NCI-H146 treated with DMSO at 0.1 percent for 48 hours (cell line): ENCODE data around the gene MEIS1.
"Not testable (repeated sequence)": the region's sequence is repeated elsewhere in the genome, so short reads cannot be mapped to it uniquely, and the experiment has no call there.

Source experiments
- DNase-seq: peaks from one replicate; lab custom pipeline; 2025; ENCODE audit not compliant: unreplicated experiment; lab: John Stamatoyannopoulos, UW

Gene MEIS1

GRCh38 chr2:66466433-66466832, 31.5 kb downstream of the MEIS1 start:
- DNase-seq: no peak

DNA sequence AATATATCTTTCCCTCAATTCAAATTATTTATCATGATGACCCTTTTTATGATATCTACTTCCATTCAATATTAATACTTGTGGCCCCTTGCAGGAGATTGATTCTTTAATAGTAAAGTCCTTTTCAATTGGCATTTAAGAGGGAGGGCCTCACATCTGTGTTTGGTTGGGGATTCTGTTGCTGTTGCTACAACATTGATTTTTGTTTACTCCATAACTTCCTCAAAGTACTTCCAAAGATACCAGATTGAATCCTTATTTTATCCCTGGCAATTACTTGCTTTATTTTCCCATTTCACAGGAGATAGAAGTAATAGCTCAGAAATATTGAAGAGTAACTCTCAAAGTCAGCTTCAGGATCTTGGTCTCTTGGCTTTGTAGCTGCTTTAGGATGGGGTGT, 32.8 kb downstream of the MEIS1 start:
- DNase-seq: no peak

GRCh38 chr2:66469214-66469902, 34.4 kb downstream of the MEIS1 start:
- no peak for DNase-seq

- DNase-seq: peak; percentile 50
These were observed 35.3 kb downstream of the MEIS1 start for GRCh38 chr2:66470199-66470598.

DNA sequence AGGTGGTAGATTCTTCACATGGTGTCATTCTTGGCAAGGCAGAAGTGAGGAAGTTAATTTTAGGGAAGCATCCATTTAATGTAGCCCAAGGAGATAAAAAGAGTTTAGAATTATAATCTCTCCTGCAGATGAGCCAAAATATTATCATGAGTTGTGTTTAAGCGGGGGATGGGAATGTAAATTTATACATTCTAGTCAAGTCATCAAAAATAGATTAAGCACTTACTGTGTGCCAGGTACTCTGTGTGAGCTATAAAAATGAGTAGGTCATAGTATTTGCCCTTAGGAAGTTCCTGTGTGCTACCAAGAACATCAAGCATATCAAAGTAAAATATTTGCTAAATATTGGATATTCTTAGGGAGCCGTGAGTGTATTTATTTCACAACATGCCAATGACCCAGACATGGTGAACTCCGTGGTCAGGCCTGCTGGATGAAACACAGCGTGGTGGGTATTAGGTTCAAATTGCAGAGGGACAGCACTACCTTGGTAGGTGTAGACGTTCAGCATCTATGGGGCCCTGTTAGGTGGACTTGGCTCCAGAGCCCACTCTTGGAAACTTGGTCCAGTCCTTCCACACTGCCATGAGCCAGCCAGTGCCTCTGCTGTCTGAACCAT, 37.4 kb downstream of the MEIS1 start:
- DNase-seq: no peak

- DNase-seq: no peak
These were observed 42.4 kb downstream of the MEIS1 start for GRCh38 chr2:66477135-66477842.

DNA sequence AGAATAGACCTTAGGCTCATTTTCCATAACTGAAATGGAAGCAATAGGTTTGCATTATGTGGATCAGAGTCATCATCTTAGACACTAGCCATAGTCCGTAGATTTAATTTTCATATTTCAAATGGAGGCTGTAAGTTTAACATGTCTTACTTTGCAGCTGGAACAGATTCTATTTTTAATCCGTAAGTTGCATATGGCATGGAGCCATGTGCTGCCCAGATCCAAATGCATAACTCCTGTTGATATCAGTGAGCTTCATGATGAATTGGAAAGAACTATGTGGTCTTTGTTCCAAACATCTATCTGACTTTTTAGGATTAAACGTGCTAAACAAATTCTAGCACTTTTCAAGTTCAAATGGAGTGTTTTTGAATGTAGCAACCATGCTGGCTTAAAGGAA, 43.4 kb downstream of the MEIS1 start:
- no peak for DNase-seq

DNA sequence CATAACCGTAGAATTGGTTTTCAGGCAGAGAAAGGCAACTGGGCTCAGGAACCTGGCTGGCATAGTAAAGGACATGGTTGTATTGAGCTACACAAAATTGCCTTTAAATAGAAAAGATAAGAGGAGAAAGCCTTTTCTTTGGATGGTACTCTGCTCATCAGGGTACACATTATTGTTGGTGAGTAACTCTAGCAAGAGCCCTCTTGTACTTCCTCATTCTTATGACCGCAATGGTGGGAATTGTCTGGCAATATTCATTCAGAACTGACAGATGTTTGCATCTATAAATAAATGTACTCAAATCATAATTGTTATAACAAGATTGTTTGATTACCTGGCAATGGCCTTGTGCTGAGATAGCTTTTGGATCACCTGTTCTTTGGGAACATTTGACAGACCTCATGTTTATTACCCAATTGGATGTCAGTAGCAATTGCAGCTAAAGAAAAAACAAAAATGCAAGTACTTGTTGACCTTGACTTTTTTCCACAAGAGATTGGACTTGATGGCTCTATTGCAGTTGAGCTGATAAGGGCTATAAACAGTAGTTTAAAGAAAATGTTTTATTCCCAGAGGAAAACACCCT, 43.9 kb downstream of the MEIS1 start:
- DNase-seq: no peak

DNA sequence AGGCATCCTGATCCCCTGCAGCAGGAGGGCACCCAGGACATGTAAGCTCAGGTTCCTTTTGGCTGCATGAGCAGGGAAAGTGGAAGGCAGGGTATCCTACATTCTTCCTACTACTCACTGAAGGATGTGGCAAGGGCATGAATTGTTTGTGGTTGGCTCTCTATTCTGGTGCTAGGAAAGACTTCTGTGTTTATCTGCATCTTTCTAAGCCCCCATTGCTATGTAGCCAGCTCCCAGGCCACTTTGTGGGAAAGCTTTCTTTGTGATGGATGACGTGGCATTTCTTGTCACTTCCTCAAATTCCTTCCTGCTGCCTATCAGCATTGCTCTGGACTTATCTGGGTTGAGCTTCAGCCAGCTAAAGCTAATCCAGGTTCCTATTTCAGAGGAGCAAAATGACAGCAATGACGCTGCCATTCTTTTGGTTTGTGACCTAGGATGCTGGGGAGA, 46.2 kb downstream of the MEIS1 start:
- no peak for DNase-seq

GRCh38 chr2:66485252-66485651, 50.3 kb downstream of the MEIS1 start:
- DNase-seq: not testable (repeated sequence)

GRCh38 chr2:66488946-66489345, 54.0 kb downstream of the MEIS1 start:
- DNase-seq: peak; percentile 56

- peak; percentile 80 for DNase-seq
These were observed 54.5 kb downstream of the MEIS1 start for GRCh38 chr2:66489436-66489835.

GRCh38 chr2:66490588-66491001, 55.7 kb downstream of the MEIS1 start:
- DNase-seq: peak; percentile 29

- DNase-seq: no peak
These were observed 59.8 kb downstream of the MEIS1 start for GRCh38 chr2:66494708-66495107.

DNA sequence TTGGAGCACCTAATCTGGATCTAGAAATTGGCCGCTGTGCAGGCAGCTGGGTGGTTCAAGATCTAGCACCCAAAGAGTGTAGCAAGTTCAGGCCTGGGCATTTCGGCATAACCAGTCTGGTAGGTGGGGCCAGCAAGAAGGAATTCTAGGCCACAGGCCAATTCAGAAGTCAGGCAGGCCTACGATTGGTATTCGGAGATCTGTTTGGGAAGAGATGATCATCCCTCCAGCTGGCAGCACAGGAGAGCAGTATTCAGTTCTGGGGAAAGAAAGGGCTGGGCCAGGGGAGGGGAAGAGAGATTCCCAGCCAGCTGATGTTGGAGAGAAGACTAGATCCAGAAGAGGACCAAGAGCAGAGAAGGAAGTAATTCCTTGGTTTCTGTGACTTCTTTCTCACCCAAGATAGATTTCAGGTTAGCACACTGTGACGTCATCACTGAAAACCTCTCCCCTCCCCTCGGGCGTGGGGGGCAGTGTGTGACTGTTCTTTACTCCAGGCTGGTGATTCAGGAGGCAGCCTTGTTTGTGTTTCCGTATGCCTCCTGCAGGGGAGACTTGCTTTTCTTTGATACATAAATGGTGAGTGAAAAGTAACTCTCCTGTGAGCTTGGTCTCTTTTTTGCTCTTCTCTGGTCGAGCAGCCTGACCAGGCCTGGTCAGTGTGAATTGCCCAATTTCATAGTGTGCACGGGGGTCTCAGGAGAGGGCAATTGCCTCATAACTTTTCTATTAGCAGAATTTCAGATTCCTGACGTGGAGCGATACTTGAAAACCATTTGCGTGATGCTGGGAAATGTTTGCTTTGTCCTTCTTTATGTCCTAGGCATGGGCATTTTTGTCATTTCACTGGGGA, 61.1 kb downstream of the MEIS1 start:
- no peak for DNase-seq

- no peak for DNase-seq
These were observed 61.9 kb downstream of the MEIS1 start for GRCh38 chr2:66496670-66497420.

DNA sequence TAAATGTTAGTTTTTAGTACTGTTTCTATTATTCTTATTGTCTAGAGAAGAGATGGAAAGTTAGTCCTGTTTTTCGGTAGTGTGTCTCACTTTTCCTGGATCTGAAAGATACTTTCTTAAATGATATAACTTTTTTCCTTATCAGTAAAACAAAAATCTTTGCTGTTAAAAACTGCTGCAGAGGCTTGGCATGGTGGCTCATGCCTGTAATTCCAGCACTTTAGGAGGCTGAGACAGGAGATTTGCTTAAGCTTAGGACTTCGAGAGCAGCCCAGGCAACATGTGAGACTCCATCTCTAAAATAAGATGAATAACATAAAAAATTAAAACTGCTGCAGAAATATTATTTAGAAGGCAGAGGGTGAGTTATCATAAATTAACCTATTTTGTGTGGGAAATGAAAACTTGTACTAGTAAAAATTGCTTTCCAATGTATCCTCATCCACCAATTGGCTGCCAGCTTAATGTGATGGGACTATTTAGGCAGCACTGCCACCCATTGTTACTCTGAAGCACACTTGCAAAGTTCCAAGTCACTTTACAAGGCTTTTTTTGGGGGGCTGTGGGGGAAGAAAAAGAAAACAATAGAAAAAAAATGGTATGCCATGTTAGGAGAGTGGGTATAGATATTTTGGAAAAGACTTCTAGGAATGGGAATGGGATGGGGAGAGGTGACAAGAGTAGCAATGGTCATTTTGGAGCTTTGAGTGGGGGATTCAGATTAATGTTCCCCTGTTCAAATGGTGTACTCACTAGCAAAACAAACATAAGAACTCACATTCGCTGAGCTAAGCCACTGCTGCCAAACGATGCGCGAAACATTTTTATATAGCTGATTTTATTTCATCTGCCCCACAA, 62.7 kb downstream of the MEIS1 start:
- no peak for DNase-seq

- no peak for DNase-seq
These were observed 63.5 kb downstream of the MEIS1 start for GRCh38 chr2:66498289-66498975.

DNA sequence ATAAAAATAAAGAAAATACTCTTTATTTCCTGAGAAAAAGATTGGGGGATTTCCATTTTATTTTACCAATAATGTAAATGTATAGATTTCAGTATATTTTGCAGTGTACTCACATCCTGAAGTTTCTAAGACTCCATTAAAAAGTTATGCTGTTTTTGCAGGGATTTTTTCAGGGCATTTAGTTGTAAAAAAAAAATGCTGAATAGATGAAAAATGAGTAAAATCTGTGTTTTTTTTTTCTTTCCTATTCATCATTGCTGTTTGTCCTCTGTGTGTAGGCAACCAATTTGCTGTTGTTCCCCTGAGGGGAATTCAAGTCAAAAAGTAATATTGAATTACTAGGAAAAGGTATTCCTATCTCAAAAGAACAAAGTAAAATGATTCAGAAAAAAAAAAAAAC, 66.3 kb downstream of the MEIS1 start:
- no peak for DNase-seq
